WTC11 (cell line): ENCODE results near the gene SLC19A2. TPM values are rescaled to one million over a fixed set of nuclear protein-coding genes. Genes with fewer than 3 reads are reported as not detected.

Experiments used
- ATAC-seq: fragments of 200-7000 bp; cut with Tn5 transposase; 2 replicates; pipeline ENCODE4 v1.10.0; 2021; ENCODE audit warnings: mild to moderate bottlenecking, moderate library complexity
- CTCF ChIA-PET: fragments of 300-600 bp; sonication (Branson Sonifier 250); formaldehyde crosslinking; loops from one replicate; lab custom pipeline; 2021; ENCODE audit warnings: antibody characterized with exemption; lab: Charles Lee
- POLR2A ChIA-PET: fragments of 350-600 bp; sonication (Branson Sonifier 250); formaldehyde crosslinking; loops from one replicate; lab custom pipeline; 2021; ENCODE audit warnings: antibody characterized with exemption; lab: Charles Lee
- DNase-seq: peaks from one replicate; pipeline ENCODE4 v3.0.0; 2021; ENCODE audit warnings: low spot score
- H3K27ac Mint-ChIP-seq: 2 replicates; pipeline ENCODE4 v1.8.0; 2021; ENCODE audit warnings: mixed read lengths
- H3K27me3 Mint-ChIP-seq: 2 replicates; pipeline ENCODE4 v1.8.0; 2021; ENCODE audit warnings: low read depth, mild to moderate bottlenecking, moderate library complexity, mixed read lengths
- H3K36me3 Mint-ChIP-seq: 2 replicates; pipeline ENCODE4 v1.8.0; 2021; ENCODE audit warnings: mixed read lengths
- H3K4me1 Mint-ChIP-seq: 2 replicates; pipeline ENCODE4 v1.8.0; 2022; ENCODE audit warnings: mixed read lengths
- H3K4me3 Mint-ChIP-seq: 2 replicates; pipeline ENCODE4 v1.8.0; 2021; ENCODE audit warnings: mild to moderate bottlenecking, moderate library complexity, mixed read lengths
- H3K9me3 Mint-ChIP-seq: 2 replicates; pipeline ENCODE4 v1.8.0; 2021; ENCODE audit warnings: mixed read lengths
- E2F4 ChIP-seq: sonication (generic); formaldehyde crosslinking; IDR thresholded peaks from 2 replicates; pipeline ENCODE4 v1.8.1; 2022; ENCODE audit warnings: low read depth, mild to moderate bottlenecking, moderate library complexity, missing genetic modification reagents, borderline replicate concordance
- E2F5 ChIP-seq: sonication (generic); formaldehyde crosslinking; IDR thresholded peaks from 2 replicates; pipeline ENCODE4 v1.8.1; 2022; ENCODE audit warnings: mild to moderate bottlenecking, moderate library complexity, missing genetic modification reagents
- ERG ChIP-seq: fragments of 250-450 bp; sonication (Bioruptor Pico); IDR thresholded peaks from 2 replicates; pipeline ENCODE4 v1.8.0; 2021; ENCODE audit warnings: mild to moderate bottlenecking
- ETV6 ChIP-seq: sonication (generic); formaldehyde crosslinking; IDR thresholded peaks from 2 replicates; pipeline ENCODE4 v1.8.1; 2022; ENCODE audit warnings: mild to moderate bottlenecking, missing genetic modification reagents
- FOXK1 ChIP-seq: sonication (generic); formaldehyde crosslinking; IDR thresholded peaks from 2 replicates; pipeline ENCODE4 v1.8.0; 2022; ENCODE audit warnings: mild to moderate bottlenecking, moderate library complexity, missing genetic modification reagents
- FOXP1 ChIP-seq: sonication (generic); formaldehyde crosslinking; IDR thresholded peaks from 2 replicates; pipeline ENCODE4 v1.8.0; 2022; ENCODE audit warnings: missing genetic modification reagents, mild to moderate bottlenecking, moderate library complexity, borderline replicate concordance
- GTF2I ChIP-seq: fragments of 250-450 bp; sonication (Bioruptor Pico); conservative IDR thresholded peaks from 2 replicates; pipeline ENCODE4 v1.4.0; 2021; ENCODE audit warnings: mild to moderate bottlenecking
- HMGA2 ChIP-seq: fragments of 250-450 bp; sonication (Bioruptor Pico); IDR thresholded peaks from 2 replicates; pipeline ENCODE4 v1.4.0; 2021; ENCODE audit warnings: mild to moderate bottlenecking, moderate library complexity
- JAZF1 ChIP-seq: fragments of 250-450 bp; sonication (Bioruptor Pico); IDR thresholded peaks from 2 replicates; pipeline ENCODE4 v1.9.0; 2021; ENCODE audit warnings: moderate library complexity, mild to moderate bottlenecking, inconsistent platforms
- MAX ChIP-seq: sonication (generic); formaldehyde crosslinking; IDR thresholded peaks from 2 replicates; pipeline ENCODE4 v1.8.0; 2022; ENCODE audit warnings: mild to moderate bottlenecking, missing genetic modification reagents
- MLX ChIP-seq: sonication (generic); formaldehyde crosslinking; IDR thresholded peaks from 2 replicates; pipeline ENCODE4 v1.8.1; 2023; ENCODE audit warnings: mild to moderate bottlenecking, missing genetic modification reagents, moderate library complexity
- MYBL2 ChIP-seq: sonication (generic); formaldehyde crosslinking; IDR thresholded peaks from 2 replicates; pipeline ENCODE4 v1.8.1; 2023; ENCODE audit warnings: mild to moderate bottlenecking, moderate library complexity, missing genetic modification reagents
- NFATC4 ChIP-seq: fragments of 250-450 bp; sonication (Bioruptor Pico); IDR thresholded peaks from 2 replicates; pipeline ENCODE4 v1.9.0; 2021; ENCODE audit warnings: mild to moderate bottlenecking
- OVOL2 ChIP-seq: fragments of 250-450 bp; sonication (Bioruptor Pico); IDR thresholded peaks from 2 replicates; pipeline ENCODE4 v1.9.0; 2021; ENCODE audit warnings: mild to moderate bottlenecking, borderline replicate concordance
- ZNF121 ChIP-seq: sonication (generic); formaldehyde crosslinking; IDR thresholded peaks from 2 replicates; pipeline ENCODE4 v1.8.0; 2023; ENCODE audit warnings: missing genetic modification reagents
- ZNF219 ChIP-seq: sonication (generic); formaldehyde crosslinking; IDR thresholded peaks from 2 replicates; pipeline ENCODE4 v1.8.0; 2023; ENCODE audit warnings: missing genetic modification reagents, mild to moderate bottlenecking, borderline replicate concordance
- ZNF263 ChIP-seq: sonication (generic); formaldehyde crosslinking; IDR thresholded peaks from 2 replicates; pipeline ENCODE4 v1.8.1; 2022; ENCODE audit warnings: low read depth, mild to moderate bottlenecking, moderate library complexity, missing genetic modification reagents
- ZNF425 ChIP-seq: fragments of 250-450 bp; sonication (Bioruptor Pico); conservative IDR thresholded peaks from 2 replicates; pipeline ENCODE4 v1.9.0; 2021; ENCODE audit warnings: mild to moderate bottlenecking
- ZNF532 ChIP-seq: fragments of 250-450 bp; sonication (Bioruptor Pico); IDR thresholded peaks from 2 replicates; pipeline ENCODE4 v1.9.0; 2021; ENCODE audit warnings: mild to moderate bottlenecking, borderline replicate concordance
- total RNA-seq: library from RNA; stranded (reverse); gene quantifications from 3 replicates; pipeline ENCODE4 v1.2.3, GENCODE V29; 2021

SLC19A2 gene
- total RNA-seq, 1 experiment from 2014 or later: 15.8 TPM

- no peak for TF ChIP-seq ZNF532
These were observed 41.3 kb upstream of the SLC19A2 start (continued) for GRCh38 chr1:169527001-169527400.

GRCh38 chr1:169526120-169526832 is 40.5 kb upstream of the SLC19A2 start:
- CTCF ChIA-PET: no interaction called here
- no peaks in the 10 kb centered on the region for H3K27me3 Mint-ChIP-seq
- POLR2A ChIA-PET: no interaction called here
- no peak overlapping the region for H3K4me3 Mint-ChIP-seq
- TF ChIP-seq OVOL2 (CRISPR knock-in tag): no peak
- no peak for TF ChIP-seq FOXP1 (CRISPR knock-in tag)
- TF ChIP-seq E2F4 (CRISPR knock-in tag): no peak
- no peak for TF ChIP-seq MAX (CRISPR knock-in tag)
- TF ChIP-seq NFATC4 (CRISPR knock-in tag): no peak
- TF ChIP-seq ZNF263 (CRISPR knock-in tag): no peak
- no peak for TF ChIP-seq MLX (CRISPR knock-in tag)
- no peak for TF ChIP-seq ZNF425 (CRISPR knock-in tag)
- H3K9me3 Mint-ChIP-seq: no peaks in the 10 kb centered on the region
- H3K27ac Mint-ChIP-seq: no peak overlapping the region
- peaks cover 32% of the 10 kb centered on the region for H3K4me1 Mint-ChIP-seq
- H3K36me3 Mint-ChIP-seq: no peaks in the 10 kb centered on the region
- DNase-seq: no peak
- no peak for ATAC-seq

- no peak for ATAC-seq
- ChIA-PET CTCF (no interaction called here), POLR2A (no interaction called here)
- Mint-ChIP-seq H3K4me1 (peaks cover 28% of the 10 kb centered on the region), H3K36me3 (no peaks in the 10 kb centered on the region), H3K9me3 (no peaks in the 10 kb centered on the region), H3K4me3 (no peak overlapping the region), H3K27me3 (no peaks in the 10 kb centered on the region), H3K27ac (no peak overlapping the region)
- no peak for DNase-seq
- no peak for TF ChIP-seq ERG (CRISPR knock-in tag)
- no peak for TF ChIP-seq FOXK1 (CRISPR knock-in tag)
- no peak for TF ChIP-seq ZNF219 (CRISPR knock-in tag)
- TF ChIP-seq MYBL2: no peak
- TF ChIP-seq ETV6 (CRISPR knock-in tag): no peak
- no peak for TF ChIP-seq HMGA2 (CRISPR knock-in tag)
- no peak for TF ChIP-seq JAZF1 (CRISPR knock-in tag)
- no peak for TF ChIP-seq MAX (CRISPR knock-in tag)
- TF ChIP-seq GTF2I: no peak
- no peak for TF ChIP-seq MLX (CRISPR knock-in tag)
- no peak for TF ChIP-seq E2F5 (CRISPR knock-in tag)
- no peak for TF ChIP-seq ZNF121
These were observed 39.6 kb upstream of the SLC19A2 start for GRCh38 chr1:169525391-169525790.
